ENCODE data around the gene PMPCA. TPM values are rescaled to one million over a fixed set of nuclear protein-coding genes. Genes with fewer than 3 reads are reported as not detected.

PMPCA gene, protein sequence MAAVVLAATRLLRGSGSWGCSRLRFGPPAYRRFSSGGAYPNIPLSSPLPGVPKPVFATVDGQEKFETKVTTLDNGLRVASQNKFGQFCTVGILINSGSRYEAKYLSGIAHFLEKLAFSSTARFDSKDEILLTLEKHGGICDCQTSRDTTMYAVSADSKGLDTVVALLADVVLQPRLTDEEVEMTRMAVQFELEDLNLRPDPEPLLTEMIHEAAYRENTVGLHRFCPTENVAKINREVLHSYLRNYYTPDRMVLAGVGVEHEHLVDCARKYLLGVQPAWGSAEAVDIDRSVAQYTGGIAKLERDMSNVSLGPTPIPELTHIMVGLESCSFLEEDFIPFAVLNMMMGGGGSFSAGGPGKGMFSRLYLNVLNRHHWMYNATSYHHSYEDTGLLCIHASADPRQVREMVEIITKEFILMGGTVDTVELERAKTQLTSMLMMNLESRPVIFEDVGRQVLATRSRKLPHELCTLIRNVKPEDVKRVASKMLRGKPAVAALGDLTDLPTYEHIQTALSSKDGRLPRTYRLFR
- total RNA-seq: 54.4 and 58.6 TPM in 2 replicates

GRCh38 chr9:136410500-136411287 lies at the start of gene PMPCA, which contains the start of gene ENTR1:
TSS of gene PMPCA (plus strand) at chr9:136410658. CDS start at chr9:136410669, 11 bp downstream.
TSS of gene ENTR1 (minus strand) at chr9:136410614. CDS start at chr9:136410397, 217 bp downstream.

DNA sequence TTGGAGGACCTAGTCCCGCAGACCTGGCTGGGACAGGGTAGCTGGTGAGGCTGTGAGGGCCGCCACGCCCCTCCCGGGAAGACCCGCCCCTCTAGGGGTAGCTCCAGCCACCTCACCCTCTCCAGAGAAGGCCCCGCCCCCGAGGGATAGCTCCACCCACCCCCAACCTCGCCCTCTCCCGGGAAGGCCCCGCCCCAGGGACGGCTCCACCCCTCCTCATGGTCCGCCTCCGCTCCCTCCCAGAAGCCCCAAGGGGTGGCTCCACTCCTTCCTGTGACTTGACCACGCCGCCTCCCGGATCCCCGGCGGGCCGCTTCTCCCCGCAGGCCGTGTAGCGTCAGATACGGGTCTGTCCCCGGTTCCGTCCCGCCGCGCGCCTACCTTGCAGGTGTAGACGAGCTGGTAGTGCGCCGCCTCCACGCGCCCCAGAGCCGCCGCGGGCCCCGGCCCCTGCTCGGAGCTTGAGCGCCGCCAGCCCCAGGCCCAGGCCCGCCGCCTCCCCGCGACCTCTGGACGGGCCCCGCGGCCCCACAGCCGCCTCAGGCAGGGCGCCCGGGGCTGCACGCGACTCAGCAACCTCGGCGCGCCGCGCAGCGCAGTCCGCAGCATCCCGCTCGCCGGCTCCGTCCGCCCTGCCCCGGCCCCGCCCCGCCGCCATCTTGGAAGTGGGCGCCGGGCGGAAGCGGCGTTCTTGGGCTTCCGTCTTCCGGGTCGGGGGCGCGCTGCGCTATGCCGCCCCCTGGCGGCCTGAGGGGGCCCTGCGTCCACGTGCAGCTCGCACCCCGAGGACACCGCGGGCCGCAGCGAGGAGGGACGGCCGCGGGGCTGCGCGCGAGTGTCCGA lies 47.1 kb upstream of the PMPCA start, which contains the start of gene DNLZ:
Gene DNLZ (minus strand): TSS at position 639 of the 843 bp plus-strand sequence. CDS start 30 bp downstream, at position 609.

GRCh38 chr9:136373300-136374182 lies 36.9 kb upstream of the PMPCA start, which contains the start of gene CARD9:
TSS of gene CARD9 (minus strand) at chr9:136373669. CDS start at chr9:136372078, 1,591 bp downstream.

DNA sequence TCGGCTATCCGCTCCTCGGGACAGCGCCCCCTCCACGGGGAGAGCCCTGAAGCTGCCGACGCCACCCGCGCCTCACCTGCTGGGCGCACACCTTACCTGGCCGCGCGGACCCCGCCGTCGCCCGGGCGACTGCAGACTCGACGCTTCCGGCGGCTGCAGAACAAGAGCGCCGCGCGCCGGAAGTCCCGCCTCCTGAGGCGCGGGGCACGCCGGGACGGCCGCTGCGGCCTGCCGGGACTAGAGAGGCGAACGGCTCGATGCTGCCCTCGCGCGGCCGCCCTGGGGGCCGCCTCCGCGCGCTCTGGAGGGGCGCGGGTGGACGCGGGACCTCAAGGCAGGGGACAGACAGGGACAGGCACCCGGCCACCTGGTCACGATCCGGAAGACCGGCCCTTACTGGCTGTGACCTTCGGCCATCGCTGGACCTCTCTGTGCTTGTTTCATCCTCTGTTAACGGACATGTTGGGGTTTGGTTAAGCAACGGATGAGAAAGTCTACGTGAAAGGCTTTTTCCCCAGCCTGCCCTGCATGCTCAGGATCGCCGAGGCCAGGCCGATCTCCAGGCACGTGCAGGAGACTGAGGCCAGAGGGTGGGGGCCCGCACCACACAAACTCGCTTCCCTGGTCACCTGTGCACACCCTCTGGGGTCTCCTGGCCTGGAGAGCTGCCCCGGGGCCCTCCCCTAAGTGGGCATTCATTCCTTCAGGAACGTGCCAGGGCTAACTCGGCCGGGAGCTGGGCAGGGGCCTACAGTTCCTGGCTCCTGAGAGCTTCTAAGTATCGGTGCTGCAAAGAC lies 10.2 kb upstream of the PMPCA start, which contains the start of gene SNAPC4:
Gene SNAPC4 (minus strand): TSS at position 133 of the 797 bp plus-strand sequence. CDS start 1,742 bp downstream, outside the sequence.

GRCh38 chr9:136439481-136440408 lies 29.3 kb downstream of the PMPCA start, which contains the start of gene INPP5E:
TSS of gene INPP5E (minus strand) at chr9:136439845. CDS start at chr9:136439419, 426 bp downstream.

Other genes starting within 250 kb of the PMPCA start
- not detected in 2 replicates for gene LHX3, start 205.5 kb upstream of the PMPCA start, total RNA-seq
- gene QSOX2, start 164.8 kb upstream of the PMPCA start, total RNA-seq: 11.4 and 17.0 TPM in 2 replicates
- gene CCDC187, start 106.6 kb upstream of the PMPCA start, total RNA-seq: under 0.01 TPM in 1 of 2 replicates, not detected in the other
- gene GPSM1, start 83.1 kb upstream of the PMPCA start, total RNA-seq: 34.2 and 50.8 TPM in 2 replicates
- 5.5 and 8.1 TPM in 2 replicates for gene DNLZ, start 46.9 kb upstream of the PMPCA start, total RNA-seq
- gene CARD9, start 37.0 kb upstream of the PMPCA start, total RNA-seq: 0.78 and 1.1 TPM in 2 replicates
- gene SNAPC4, start 10.5 kb upstream of the PMPCA start, total RNA-seq: 17.2 and 19.8 TPM in 2 replicates
- 36.4 and 48.9 TPM in 2 replicates for gene ENTR1, start within 50 bp of the PMPCA start, total RNA-seq
- gene INPP5E, start 29.2 kb downstream of the PMPCA start, total RNA-seq: 7.7 and 13.5 TPM in 2 replicates
- 26.1 and 34.8 TPM in 2 replicates for gene SEC16A, start 72.4 kb downstream of the PMPCA start, total RNA-seq
- gene NOTCH1, start 135.4 kb downstream of the PMPCA start, total RNA-seq: 7.7 and 13.1 TPM in 2 replicates

Measured in subcutaneous preadipocyte (primary cell).